GM12892 (cell line): ENCODE data around the gene VAPB.

ENCODE experiments used
- DNase-seq: peaks from one replicate; pipeline ENCODE4 v3.0.0; 2011; ENCODE audit not compliant: insufficient read length
- FAIRE-seq: peaks from 2 replicates; lab custom pipeline; 2011; peaks lifted over from hg19 to GRCh38; lab: Jason Lieb, UNC
- POLR2A ChIP-seq: IDR thresholded peaks from 2 replicates; pipeline ENCODE4 v1.6.1; 2011; ENCODE audit warnings: low read depth, low read length, control low read depth
- POLR2AphosphoS5 ChIP-seq: IDR thresholded peaks from 2 replicates; pipeline ENCODE4 v1.6.1; 2011; ENCODE audit warnings: low read depth, low read length, control low read depth
- TAF1 ChIP-seq: IDR thresholded peaks from 2 replicates; pipeline ENCODE4 v1.6.1; 2011; ENCODE audit warnings: low read depth, mild to moderate bottlenecking, control low read depth, low read length, borderline replicate concordance

The VAPB gene

DNA sequence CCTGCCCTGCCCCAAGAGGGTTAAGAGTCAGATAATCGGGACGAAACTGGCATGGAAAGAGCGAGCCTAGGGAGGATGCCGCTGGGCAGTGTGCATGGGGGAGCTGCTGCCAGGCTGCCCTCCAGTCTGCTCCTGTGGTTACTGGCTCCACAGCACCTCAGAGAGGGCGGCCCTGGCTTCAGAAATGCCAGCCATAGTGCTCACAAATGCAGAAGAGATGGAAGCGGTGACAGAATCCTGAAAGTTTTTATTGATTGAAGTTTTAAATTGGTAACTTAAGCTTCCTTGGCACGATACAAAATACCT, 57.9 kb downstream of the VAPB start:
- TF ChIP-seq TAF1 (no peak), POLR2AphosphoS5 (no peak), POLR2A (no peak)
- FAIRE-seq (no peak), DNase-seq (no peak)

DNA sequence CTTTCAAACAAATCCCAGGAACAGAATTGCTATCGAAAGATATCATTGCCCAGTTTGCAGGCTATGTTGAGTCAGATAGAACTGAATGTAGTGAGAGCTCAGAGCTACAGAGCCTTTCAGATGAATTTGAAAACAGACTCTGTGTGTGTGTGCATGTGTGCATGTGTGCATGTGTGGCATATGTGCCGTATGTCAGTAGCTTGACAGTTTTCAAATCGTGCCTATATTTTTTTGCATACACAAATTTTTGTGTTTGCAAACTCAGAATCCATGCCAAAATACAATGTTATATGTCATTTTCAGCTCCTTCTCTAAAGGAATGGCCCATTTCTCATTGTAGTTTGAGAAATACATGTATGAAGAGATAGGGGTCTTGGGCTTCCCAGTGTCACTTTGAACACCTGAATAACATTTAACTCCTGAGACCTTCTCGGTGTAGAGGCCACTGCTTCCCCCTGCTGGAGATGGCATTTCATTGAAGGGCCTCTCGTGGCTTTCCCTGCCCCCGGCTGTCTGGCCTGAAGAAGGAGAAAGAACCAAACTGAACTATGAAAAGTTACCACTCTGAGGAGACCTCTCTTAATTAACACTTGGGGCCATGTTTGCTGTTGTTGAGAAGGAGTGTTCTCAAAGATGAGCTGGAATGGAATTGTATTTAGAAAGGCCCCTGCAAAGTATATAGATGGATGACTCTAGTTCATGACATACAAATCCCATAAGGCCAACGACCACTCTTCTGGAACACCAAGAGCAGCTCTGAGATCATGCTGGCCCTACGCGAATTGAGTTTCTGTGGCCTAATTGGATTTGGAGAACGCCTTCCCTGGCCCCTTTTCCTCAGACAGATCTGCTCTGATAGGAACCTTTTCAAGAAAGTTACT, 58.7 kb downstream of the VAPB start:
- FAIRE-seq (peak; percentile 56), DNase-seq (no peak)
- TF ChIP-seq TAF1: no peak
- no peak for TF ChIP-seq POLR2AphosphoS5
- no peak for TF ChIP-seq POLR2A

DNA sequence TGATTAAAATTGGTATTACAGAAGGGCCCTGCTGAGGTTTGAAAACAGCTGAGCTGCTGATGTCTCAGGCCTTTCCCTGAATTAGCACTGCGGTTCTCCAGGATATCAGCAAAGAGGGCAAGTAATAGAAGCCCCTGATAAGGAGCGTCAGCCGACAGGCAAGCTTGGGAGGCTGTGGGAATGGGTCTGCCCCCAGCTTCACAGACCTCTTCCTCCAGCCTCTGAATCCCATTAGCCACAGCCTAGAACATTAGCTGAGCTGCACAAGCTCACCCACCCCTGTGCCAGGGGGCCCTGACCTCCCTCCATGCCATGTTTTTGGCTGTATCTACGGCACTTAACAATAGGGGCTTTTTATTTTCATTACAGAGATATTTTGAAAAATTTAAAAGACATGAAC, 59.9 kb downstream of the VAPB start:
- TF ChIP-seq TAF1 (no peak), POLR2AphosphoS5 (no peak), POLR2A (no peak)
- DNase-seq (no peak), FAIRE-seq (no peak)

DNA sequence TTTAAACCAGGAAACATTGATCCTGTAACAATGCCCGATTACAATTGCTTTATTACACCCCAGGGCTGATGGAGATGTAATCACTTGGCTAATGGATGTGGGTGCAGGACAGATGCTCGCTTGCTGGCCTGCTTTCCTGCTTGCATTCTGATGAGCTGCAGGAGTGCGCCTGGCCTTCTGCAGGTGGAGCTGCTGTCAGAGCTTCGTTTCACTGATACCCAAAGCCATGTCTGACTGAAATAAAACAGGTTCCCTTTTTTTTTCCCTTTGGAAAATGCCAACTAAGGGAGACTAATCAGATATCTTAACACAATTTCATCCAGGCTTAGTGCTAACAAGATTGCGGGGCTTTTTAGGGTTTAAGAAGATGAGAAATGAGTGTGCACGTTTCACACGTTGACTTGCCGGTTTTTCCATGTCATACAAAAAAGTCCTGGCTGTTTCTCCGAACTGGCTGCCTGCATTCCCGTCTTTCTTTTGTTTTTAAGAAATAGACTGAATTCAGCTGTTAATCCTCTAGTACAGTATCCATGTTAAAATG, 60.7 kb downstream of the VAPB start:
- FAIRE-seq (no peak), DNase-seq (no peak)
- TF ChIP-seq POLR2AphosphoS5: no peak
- no peak for TF ChIP-seq POLR2A
- TF ChIP-seq TAF1: no peak

DNA sequence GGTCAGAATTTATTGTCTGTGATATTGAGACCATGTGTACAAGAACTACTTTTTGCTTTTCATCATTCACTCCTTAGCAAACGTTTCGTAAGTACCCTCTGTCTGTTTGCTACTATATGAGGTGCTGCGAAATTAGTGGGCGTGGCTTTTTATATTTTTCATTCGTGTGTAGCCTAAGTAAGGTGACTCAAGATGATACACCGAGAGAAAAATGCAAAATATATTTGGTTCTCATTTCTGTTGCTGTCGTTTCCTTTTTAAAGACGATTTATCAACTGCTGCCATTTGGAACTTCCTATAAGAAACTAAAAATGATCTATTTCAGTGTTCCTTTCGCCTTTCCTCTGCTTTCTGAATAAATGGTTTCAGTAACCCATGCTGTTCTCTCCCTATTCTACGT, 61.2 kb downstream of the VAPB start:
- FAIRE-seq (peak; percentile 77), DNase-seq (no peak)
- TF ChIP-seq TAF1 (no peak), POLR2AphosphoS5 (no peak), POLR2A (no peak)

DNA sequence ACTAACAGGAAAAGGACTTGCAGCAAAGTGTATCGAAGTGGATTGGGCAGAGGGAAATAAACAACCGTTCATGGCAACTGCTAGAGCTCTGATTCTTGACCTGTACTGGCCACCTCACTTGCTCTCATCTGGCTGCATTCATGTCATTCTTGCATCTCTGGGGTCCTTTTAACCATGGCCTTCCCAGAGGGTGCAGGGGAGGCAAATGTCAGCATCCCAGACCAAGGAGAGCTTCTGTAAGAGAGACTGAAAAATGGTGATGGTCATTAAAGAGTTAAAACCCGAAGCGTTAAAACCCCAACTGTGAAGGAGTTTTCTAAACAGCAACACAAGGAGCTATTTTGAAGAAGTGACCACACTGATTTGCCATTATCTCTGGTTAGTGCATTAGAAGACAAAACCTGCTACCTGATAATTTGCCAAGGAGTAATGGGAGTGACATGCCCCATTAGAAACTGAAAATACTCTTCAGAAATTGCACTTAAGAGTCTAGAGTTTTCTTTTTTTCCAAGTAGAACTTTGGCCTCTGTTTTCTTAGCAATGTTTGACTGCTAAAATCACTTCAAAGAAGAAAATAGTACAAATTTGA, 63.7 kb downstream of the VAPB start:
- DNase-seq: no peak
- TF ChIP-seq POLR2AphosphoS5 (no peak), TAF1 (no peak), POLR2A (no peak)
- FAIRE-seq: no peak

DNA sequence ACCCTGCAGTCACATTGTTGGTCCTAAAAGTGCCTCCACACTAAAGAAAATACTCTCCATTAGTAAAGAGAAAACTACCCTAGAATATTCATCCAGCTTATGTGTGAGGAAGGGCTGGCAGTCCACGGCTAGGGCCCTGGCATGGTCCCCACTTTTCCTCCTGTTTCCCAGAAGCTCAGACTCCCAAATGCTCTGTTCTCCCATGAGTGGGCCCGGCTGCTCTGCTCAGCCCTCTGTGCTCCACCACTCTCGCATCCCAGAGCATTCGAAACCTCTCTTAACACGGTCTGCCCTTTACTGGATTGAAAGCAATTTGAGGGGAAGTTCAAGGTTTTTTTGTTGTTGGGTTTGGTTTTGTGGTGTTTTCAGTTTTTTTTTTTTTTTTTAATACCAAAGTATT, 64.4 kb downstream of the VAPB start:
- no peak for DNase-seq
- TF ChIP-seq POLR2A (no peak), POLR2AphosphoS5 (no peak), TAF1 (no peak)
- no peak for FAIRE-seq

DNA sequence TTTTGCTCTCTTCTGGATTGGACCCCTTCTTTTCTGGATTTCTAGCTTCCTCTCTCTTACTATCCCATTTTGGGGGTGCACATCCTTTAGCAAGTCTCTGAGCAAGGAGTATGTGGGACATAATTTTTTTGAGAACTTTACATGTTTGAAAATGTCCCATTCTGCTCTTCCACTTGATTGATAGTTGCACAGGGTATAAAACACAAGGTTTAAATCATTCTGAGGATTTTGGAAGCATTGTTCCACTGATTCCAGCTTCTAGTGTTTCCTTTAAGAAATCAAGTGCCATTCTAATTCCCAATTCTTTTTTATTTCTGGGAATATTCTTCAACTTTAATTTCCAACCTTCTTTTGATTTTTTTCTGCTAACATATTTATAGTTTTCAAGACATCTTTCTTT, 65.4 kb downstream of the VAPB start:
- DNase-seq: no peak
- TF ChIP-seq POLR2A: no peak
- no peak for TF ChIP-seq POLR2AphosphoS5
- no peak for TF ChIP-seq TAF1
- FAIRE-seq: no peak

DNA sequence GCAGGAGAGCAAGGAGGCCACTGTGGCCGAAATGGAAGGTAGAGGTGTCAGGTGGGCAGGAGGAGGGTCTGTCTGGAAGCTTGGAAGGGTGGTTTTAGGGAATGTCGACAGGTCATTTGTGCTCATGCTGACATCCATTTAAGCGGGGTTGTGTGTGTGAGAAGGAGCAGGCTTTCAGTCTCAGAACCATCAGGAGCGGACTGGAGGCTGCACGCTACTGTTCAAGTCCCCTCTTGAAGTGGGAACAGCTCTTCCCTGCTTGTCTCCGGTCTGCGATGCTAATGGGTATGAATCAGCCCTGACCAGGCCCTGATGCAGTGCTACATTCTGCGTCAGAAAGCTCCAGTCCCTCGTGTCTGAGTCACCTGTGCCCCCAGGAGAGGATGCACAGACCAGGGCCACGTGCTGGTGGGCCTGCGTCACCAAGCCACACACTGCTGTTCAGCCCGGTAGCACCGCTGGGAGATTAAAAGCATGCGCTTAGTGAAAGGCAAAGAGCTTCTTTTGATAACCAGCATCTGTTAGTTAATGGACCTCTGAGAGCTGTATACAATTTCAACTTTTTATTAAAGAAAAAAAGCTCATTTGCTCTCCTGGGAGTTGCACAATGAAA, 68.2 kb downstream of the VAPB start:
- FAIRE-seq (no peak), DNase-seq (no peak)
- TF ChIP-seq TAF1 (no peak), POLR2AphosphoS5 (no peak), POLR2A (no peak)

DNA sequence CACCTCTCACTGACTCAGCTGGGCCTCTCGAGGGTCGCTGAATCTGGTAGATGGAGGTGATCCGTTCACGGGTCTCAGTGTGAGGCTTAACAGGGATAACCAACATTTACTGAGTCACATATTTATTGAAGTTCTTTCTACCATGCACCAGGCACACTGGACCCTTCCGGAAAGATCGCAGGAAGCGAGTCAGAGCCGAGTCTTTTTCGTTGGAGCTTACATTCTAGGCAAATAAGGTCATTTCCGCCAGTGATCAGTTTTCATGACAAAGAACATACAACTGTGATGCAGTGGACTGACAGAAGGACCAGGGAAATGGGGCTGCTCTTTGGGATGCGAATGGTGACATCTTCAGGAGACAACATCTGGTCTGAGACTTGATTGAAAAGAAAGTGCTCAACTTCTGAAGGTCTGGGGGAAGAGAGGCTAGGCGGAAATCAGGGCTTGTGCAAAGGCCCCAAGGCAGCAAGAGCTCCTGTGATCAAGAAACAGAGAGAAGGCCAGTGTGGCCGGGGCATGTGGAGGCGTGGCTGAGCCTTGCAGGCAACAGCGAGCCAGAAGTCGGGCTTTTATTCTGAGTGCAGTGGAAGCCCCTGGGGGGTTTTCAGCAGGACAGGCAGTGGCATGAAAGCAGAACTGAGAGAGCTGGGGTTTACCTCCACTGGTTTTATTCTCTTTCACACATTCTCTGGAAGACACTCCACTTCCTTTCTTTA, 69.5 kb downstream of the VAPB start:
- TF ChIP-seq POLR2A: 0 out of 2 replicates have a peak, but pooled peaks have one; percentile 19
- TF ChIP-seq TAF1: no peak
- peak; percentile 48; the same call in 1 of the 2 replicates for TF ChIP-seq POLR2AphosphoS5
- DNase-seq (peak; percentile 65), FAIRE-seq (peak; percentile 92)

DNA sequence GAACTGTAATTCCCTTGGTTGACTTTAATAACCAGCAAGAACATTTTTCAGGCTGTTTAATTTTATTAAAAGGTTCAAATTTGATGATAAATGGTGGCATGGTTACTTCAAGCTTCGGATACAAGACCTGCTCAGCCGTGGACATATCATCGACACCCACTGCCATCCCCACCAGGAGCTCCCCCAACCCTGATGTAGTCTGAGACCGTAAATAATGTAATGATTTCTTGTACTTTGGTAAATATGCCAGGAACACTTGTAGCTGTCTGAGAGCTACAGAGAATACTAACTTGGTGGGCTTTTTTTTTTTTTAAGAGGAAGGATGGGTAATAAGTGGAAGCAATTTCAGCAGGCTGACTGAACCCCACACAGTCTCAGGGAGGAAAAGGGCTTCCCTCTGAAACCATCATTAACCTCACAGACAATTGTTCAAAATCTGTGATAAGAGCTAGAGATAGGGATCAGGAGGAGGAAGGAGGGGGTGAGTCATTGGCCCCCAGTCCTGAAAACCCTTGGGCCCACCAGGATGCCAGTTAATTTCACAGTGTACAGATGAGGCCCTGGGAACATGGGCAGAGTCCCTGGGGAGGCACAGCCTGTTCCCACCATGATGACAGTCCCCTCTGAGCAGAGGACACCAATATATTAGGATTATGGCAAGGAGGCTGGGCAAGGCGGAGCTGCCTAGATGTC, 70.2 kb downstream of the VAPB start:
- DNase-seq (no peak), FAIRE-seq (peak; percentile 30)
- TF ChIP-seq POLR2AphosphoS5 (no peak), POLR2A (no peak), TAF1 (no peak)

DNA sequence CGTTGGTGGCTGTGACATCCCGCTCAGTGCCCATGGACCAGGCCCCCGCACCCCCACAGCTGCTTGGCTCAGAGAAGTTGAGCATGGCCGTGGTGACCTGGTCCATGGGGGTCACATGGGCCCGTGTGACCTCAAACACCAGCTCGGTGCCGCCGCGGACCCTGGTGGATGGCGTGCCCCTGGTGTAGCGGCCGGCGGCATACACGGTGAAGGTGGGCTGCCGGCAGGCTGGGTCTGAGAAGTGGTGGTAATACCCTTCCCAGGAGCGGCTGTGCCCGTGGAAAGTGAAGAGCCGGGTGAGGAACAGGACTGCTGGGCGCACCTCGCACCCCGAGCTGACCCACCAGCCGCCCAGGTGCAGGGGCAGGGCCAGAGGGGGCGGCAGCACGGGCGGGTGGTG, 72.1 kb downstream of the VAPB start:
- FAIRE-seq (no peak), DNase-seq (no peak)
- no peak for TF ChIP-seq POLR2AphosphoS5
